HepG2 (cell line): ENCODE measurements around the gene GGNBP2. TPM values are rescaled to one million over a fixed set of nuclear protein-coding genes. Genes with fewer than 3 reads are reported as not detected.
A peak's percentile ranks its signal among the peaks of the same experiment; 100 is the strongest.

Experiments used
- ARHGAP35 ChIP-seq: sonication (generic); formaldehyde crosslinking; IDR thresholded peaks from 2 replicates; pipeline ENCODE4 v1.9.0; 2022; ENCODE audit warnings: mild to moderate bottlenecking, inconsistent platforms, moderate library complexity, missing genetic modification reagents, borderline replicate concordance
- ATRX ChIP-seq: sonication (generic); formaldehyde crosslinking; IDR thresholded peaks from 2 replicates; pipeline ENCODE4 v1.4.0; 2020; ENCODE audit warnings: missing genetic modification reagents, borderline replicate concordance
- FLYWCH1 ChIP-seq: sonication (generic); formaldehyde crosslinking; IDR thresholded peaks from 2 replicates; pipeline ENCODE4 v1.8.1; 2023; ENCODE audit warnings: mild to moderate bottlenecking, missing genetic modification reagents
- GABPB1 ChIP-seq: IDR thresholded peaks from 2 replicates; pipeline ENCODE4 v1.6.1; 2016; ENCODE audit warnings: mild to moderate bottlenecking, missing genetic modification reagents, moderate library complexity, missing compliant biosample characterization
- HES4 ChIP-seq: sonication (generic); formaldehyde crosslinking; IDR thresholded peaks from 2 replicates; pipeline ENCODE4 v1.9.0; 2021; ENCODE audit warnings: mild to moderate bottlenecking, missing genetic modification reagents, borderline replicate concordance
- NCOA2 ChIP-seq: sonication (generic); formaldehyde crosslinking; IDR thresholded peaks from 2 replicates; pipeline ENCODE4 v1.8.0; 2022; ENCODE audit warnings: inconsistent platforms
- NR1H2 ChIP-seq: sonication (generic); formaldehyde crosslinking; IDR thresholded peaks from 2 replicates; pipeline ENCODE4 v1.8.1; 2022; ENCODE audit warnings: low read depth, missing genetic modification reagents, borderline replicate concordance
- RXRA ChIP-seq: sonication (generic); formaldehyde crosslinking; IDR thresholded peaks from 2 replicates; pipeline ENCODE4 v1.5.1; 2020; ENCODE audit warnings: missing genetic modification reagents
- TCF7L2 ChIP-seq: IDR thresholded peaks from 2 replicates; pipeline ENCODE4 v1.6.1; 2011; ENCODE audit warnings: mild to moderate bottlenecking, low read depth, low read length, moderate library complexity
- ZNF101 ChIP-seq: sonication (generic); formaldehyde crosslinking; IDR thresholded peaks from 2 replicates; pipeline ENCODE4 v1.4.0; 2020; ENCODE audit warnings: mild to moderate bottlenecking, low read depth, missing genetic modification reagents, borderline replicate concordance
- ZNF24 ChIP-seq: fragments of 450-650 bp; IDR thresholded peaks from 2 replicates; pipeline ENCODE4 v1.6.1; 2017; ENCODE audit warnings: antibody characterized with exemption, mild to moderate bottlenecking
- ZNF441 ChIP-seq: sonication (generic); formaldehyde crosslinking; IDR thresholded peaks from 2 replicates; pipeline ENCODE4 v1.7.0; 2021; ENCODE audit warnings: missing genetic modification reagents, borderline replicate concordance
- ZNF530 ChIP-seq: sonication (generic); formaldehyde crosslinking; IDR thresholded peaks from 2 replicates; pipeline ENCODE4 v1.5.0; 2020; ENCODE audit warnings: low read depth, mild to moderate bottlenecking, missing genetic modification reagents
- ZNF619 ChIP-seq: sonication (generic); formaldehyde crosslinking; IDR thresholded peaks from 2 replicates; pipeline ENCODE4 v1.4.0; 2020; ENCODE audit warnings: mild to moderate bottlenecking, missing genetic modification reagents
- ZNF773 ChIP-seq: sonication (generic); formaldehyde crosslinking; IDR thresholded peaks from 2 replicates; pipeline ENCODE4 v1.4.0; 2020; ENCODE audit warnings: missing genetic modification reagents, borderline replicate concordance
- polyA plus RNA-seq, 8 experiments: library from polyadenylated mRNA; depleted of rRNA in 3 of 8; stranded (reverse) in 7 of 8; unstranded in 1 of 8; fragments of >200 nt; fragmentation: Illumina TruSeq in 4 of 8; extraction: Trizol in 4 of 8; gene quantifications; 2 replicates each; pipeline versions ENCODE4 v1.2.1 to v1.2.3, GENCODE V29; 2011 to 2016; ENCODE audit warnings: low read depth in 4 of 8, missing spikeins in 1 of 8, mixed read lengths in 1 of 8; ENCODE audit not compliant: insufficient read depth in 1 of 8
- total RNA-seq, 5 experiments: library from RNA; depleted of rRNA; stranded (reverse); fragments of >200 nt; fragmentation: Illumina TruSeq; extraction: Trizol; gene quantifications; 2 replicates each; pipeline ENCODE4 v1.2.3, GENCODE V29; 2016; ENCODE audit warnings: low read depth in 1 of 5
- TF ChIP-seq, protein P1 (sequence below): sonication (generic); formaldehyde crosslinking; IDR thresholded peaks from 2 replicates; pipeline ENCODE4 v1.4.0; 2020; ENCODE audit warnings: missing genetic modification reagents, borderline replicate concordance
- TF ChIP-seq, protein P2 (sequence below): sonication (generic); formaldehyde crosslinking; IDR thresholded peaks from 2 replicates; pipeline ENCODE4 v1.4.0; 2020; ENCODE audit warnings: missing genetic modification reagents
- TF ChIP-seq, protein P3 (sequence below): sonication (generic); formaldehyde crosslinking; IDR thresholded peaks from 2 replicates; pipeline ENCODE4 v1.5.0; 2020; ENCODE audit warnings: mild to moderate bottlenecking, missing genetic modification reagents, borderline replicate concordance

GGNBP2 gene
- total and polyA plus RNA-seq, 2 of the 13 experiments (the other 11 are each of a cell fraction or from before 2014, with no cell fraction given), result 53.3 to 84.2 TPM

DNA sequence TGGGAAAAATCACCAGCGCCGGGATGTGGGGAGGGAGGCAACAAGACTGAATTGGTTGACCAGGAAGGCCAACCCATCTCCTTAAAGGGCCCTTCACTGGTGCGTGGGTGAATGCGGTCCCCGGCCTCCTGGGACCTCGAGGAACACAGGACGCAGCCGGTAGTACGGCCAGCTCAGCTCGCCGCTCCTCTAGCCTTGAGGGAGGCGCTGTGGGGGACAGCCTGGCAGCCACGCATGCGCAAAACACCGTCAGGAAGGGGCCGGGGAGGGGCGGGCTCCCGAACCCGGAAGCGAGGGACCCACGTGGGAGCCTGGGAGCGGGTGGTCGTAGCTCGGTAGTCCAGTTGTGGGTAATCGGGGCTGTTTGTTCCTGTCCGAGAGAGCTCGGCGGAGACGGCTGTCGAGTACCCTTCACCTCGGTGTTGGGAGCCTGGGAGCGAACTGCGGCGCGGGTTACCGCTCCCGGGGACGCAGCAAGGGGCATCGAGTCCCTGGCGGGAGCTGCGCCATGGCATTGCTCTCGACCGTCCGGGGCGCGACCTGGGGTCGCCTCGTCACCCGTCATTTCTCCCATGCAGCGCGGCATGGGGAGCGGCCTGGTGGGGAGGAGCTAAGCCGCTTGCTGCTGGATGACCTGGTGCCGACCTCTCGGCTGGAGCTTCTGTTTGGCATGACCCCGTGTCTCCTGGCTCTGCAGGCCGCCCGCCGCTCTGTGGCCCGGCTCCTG is 56.7 kb downstream of the GGNBP2 start, which contains the start of gene MRM1 (continued):
- TF ChIP-seq, protein P1, sequence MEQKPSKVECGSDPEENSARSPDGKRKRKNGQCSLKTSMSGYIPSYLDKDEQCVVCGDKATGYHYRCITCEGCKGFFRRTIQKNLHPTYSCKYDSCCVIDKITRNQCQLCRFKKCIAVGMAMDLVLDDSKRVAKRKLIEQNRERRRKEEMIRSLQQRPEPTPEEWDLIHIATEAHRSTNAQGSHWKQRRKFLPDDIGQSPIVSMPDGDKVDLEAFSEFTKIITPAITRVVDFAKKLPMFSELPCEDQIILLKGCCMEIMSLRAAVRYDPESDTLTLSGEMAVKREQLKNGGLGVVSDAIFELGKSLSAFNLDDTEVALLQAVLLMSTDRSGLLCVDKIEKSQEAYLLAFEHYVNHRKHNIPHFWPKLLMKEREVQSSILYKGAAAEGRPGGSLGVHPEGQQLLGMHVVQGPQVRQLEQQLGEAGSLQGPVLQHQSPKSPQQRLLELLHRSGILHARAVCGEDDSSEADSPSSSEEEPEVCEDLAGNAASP (CRISPR knock-in tag), result no peak; the same call in 1 of the 2 replicates
- TF ChIP-seq ZNF24 (no peak), HES4 (CRISPR knock-in tag) (no peak; the same call in 1 of the 2 replicates), TCF7L2 (no peak), NCOA2 (peak; percentile 48), ZNF619 (CRISPR knock-in tag) (no peak), ZNF773 (CRISPR knock-in tag) (no peak), FLYWCH1 (no peak), ZNF101 (CRISPR knock-in tag) (peak; percentile 39; the same call in 1 of the 2 replicates), RXRA (peak; percentile 87; the same call in 1 of the 2 replicates), GABPB1 (peak; percentile 93), NR1H2 (CRISPR knock-in tag) (no peak), ARHGAP35 (CRISPR knock-in tag) (no peak), ZNF530 (CRISPR knock-in tag) (no peak), ZNF441 (CRISPR knock-in tag) (no peak), ATRX (CRISPR knock-in tag) (no peak)
- TF ChIP-seq, protein P2, sequence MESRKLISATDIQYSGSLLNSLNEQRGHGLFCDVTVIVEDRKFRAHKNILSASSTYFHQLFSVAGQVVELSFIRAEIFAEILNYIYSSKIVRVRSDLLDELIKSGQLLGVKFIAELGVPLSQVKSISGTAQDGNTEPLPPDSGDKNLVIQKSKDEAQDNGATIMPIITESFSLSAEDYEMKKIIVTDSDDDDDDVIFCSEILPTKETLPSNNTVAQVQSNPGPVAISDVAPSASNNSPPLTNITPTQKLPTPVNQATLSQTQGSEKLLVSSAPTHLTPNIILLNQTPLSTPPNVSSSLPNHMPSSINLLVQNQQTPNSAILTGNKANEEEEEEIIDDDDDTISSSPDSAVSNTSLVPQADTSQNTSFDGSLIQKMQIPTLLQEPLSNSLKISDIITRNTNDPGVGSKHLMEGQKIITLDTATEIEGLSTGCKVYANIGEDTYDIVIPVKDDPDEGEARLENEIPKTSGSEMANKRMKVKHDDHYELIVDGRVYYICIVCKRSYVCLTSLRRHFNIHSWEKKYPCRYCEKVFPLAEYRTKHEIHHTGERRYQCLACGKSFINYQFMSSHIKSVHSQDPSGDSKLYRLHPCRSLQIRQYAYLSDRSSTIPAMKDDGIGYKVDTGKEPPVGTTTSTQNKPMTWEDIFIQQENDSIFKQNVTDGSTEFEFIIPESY (CRISPR knock-in tag), result no peak
- TF ChIP-seq, protein P3, sequence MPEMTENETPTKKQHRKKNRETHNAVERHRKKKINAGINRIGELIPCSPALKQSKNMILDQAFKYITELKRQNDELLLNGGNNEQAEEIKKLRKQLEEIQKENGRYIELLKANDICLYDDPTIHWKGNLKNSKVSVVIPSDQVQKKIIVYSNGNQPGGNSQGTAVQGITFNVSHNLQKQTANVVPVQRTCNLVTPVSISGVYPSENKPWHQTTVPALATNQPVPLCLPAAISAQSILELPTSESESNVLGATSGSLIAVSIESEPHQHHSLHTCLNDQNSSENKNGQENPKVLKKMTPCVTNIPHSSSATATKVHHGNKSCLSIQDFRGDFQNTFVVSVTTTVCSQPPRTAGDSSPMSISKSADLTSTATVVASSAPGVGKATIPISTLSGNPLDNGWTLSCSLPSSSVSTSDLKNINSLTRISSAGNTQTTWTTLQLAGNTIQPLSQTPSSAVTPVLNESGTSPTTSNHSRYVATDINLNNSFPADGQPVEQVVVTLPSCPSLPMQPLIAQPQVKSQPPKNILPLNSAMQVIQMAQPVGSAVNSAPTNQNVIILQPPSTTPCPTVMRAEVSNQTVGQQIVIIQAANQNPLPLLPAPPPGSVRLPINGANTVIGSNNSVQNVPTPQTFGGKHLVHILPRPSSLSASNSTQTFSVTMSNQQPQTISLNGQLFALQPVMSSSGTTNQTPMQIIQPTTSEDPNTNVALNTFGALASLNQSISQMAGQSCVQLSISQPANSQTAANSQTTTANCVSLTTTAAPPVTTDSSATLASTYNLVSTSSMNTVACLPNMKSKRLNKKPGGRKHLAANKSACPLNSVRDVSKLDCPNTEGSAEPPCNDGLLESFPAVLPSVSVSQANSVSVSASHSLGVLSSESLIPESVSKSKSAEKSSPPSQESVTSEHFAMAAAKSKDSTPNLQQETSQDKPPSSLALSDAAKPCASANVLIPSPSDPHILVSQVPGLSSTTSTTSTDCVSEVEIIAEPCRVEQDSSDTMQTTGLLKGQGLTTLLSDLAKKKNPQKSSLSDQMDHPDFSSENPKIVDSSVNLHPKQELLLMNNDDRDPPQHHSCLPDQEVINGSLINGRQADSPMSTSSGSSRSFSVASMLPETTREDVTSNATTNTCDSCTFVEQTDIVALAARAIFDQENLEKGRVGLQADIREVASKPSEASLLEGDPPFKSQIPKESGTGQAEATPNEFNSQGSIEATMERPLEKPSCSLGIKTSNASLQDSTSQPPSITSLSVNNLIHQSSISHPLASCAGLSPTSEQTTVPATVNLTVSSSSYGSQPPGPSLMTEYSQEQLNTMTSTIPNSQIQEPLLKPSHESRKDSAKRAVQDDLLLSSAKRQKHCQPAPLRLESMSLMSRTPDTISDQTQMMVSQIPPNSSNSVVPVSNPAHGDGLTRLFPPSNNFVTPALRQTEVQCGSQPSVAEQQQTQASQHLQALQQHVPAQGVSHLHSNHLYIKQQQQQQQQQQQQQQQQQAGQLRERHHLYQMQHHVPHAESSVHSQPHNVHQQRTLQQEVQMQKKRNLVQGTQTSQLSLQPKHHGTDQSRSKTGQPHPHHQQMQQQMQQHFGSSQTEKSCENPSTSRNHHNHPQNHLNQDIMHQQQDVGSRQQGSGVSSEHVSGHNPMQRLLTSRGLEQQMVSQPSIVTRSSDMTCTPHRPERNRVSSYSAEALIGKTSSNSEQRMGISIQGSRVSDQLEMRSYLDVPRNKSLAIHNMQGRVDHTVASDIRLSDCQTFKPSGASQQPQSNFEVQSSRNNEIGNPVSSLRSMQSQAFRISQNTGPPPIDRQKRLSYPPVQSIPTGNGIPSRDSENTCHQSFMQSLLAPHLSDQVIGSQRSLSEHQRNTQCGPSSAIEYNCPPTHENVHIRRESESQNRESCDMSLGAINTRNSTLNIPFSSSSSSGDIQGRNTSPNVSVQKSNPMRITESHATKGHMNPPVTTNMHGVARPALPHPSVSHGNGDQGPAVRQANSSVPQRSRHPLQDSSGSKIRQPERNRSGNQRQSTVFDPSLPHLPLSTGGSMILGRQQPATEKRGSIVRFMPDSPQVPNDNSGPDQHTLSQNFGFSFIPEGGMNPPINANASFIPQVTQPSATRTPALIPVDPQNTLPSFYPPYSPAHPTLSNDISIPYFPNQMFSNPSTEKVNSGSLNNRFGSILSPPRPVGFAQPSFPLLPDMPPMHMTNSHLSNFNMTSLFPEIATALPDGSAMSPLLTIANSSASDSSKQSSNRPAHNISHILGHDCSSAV (CRISPR knock-in tag), result no peak
